Activated CD4-positive, alpha-beta T cell treated with anti-CD3 and anti-CD28 coated beads, Interleukin-2, amount 50 U/mL, for 48 hours (primary cell): ENCODE results near the gene FAM83E.
"Not testable (repeated sequence)": the region's sequence is repeated elsewhere in the genome, so short reads cannot be mapped to it uniquely, and the experiment has no call there.

Experiments
- DNase-seq, 2 experiments: peaks; one replicate each; pipeline ENCODE4 v3.0.0-alpha.2; 2020

FAM83E gene

GRCh38 chr19:48614436-48615230 lies at the start of gene FAM83E:
TSS of gene FAM83E (minus strand) at chr19:48615076. CDS start at chr19:48613372, 1,704 bp downstream.
- DNase-seq: peak in 1 of 2 experiments; percentile 42

DNA sequence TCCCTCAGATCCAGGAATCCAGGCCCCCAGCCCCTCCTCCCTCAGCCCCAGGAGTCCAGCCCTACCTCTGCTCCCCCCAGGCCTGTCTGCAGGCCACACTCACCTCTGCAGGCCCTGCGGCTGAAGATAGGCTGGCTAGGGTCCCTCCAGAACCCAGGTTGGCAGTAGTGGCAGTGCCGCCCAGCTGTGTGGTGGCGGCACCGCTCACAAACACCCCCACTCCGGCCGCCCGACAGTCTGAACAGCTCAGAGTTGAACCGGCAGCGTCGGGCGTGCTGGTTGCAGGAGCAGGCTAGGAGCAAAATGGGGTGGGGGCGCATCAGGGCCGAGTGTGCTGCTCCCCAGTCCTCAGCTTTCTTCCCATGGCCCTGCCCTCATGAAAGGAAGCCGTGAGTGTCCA lies 49.6 kb upstream of the FAM83E start:
- DNase-seq: no peak

DNA sequence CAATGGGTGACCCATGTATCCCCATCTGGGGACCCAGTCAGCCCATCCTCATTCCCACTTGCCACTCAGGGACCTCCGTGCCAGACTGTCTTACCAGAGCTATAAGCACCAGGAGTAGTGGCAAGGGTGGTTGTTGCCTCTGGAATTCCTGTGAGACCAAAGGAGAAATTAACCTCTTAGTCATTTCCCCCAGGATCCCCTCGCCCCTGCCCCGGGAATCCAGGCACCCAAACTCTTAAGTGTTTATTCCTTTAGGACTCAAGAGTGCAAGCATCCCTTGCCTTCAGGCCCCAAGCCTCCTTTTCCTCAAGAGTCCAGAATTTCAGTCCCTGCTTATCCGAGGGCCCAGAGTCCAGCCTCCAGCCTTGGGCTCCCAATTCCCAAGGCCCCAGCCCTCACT lies 48.8 kb upstream of the FAM83E start:
- DNase-seq: no peak

DNA sequence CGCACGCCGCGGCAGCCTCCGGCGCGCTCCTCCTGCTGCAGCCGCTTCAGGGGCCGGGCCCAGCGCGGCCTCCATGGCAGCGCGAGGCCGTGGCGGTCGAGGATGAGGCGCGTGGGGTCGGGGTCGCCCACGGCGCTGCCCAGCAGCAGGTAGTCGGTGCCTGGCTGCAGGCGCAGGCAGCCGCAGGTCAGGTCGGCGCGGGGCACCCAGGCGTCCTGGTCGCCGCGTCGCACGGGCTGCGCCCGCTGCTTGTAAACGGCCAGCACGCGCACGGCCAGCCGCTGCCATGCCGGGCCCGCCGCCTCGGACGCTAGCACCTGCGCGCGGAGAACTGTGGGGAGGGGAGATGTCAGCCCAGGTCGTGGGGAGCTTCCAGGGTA lies 46.8 kb upstream of the FAM83E start:
- DNase-seq: no peak

GRCh38 chr19:48660852-48661710 lies 46.2 kb upstream of the FAM83E start:
- DNase-seq: peak; percentile 89 to 91

GRCh38 chr19:48659768-48660167 lies 44.9 kb upstream of the FAM83E start:
- no peak for DNase-seq

- DNase-seq: no peak
Measured at GRCh38 chr19:48658483-48658882, 43.6 kb upstream of the FAM83E start.

- DNase-seq: not testable (repeated sequence)
Measured at GRCh38 chr19:48657828-48658227, 43.0 kb upstream of the FAM83E start.

DNA sequence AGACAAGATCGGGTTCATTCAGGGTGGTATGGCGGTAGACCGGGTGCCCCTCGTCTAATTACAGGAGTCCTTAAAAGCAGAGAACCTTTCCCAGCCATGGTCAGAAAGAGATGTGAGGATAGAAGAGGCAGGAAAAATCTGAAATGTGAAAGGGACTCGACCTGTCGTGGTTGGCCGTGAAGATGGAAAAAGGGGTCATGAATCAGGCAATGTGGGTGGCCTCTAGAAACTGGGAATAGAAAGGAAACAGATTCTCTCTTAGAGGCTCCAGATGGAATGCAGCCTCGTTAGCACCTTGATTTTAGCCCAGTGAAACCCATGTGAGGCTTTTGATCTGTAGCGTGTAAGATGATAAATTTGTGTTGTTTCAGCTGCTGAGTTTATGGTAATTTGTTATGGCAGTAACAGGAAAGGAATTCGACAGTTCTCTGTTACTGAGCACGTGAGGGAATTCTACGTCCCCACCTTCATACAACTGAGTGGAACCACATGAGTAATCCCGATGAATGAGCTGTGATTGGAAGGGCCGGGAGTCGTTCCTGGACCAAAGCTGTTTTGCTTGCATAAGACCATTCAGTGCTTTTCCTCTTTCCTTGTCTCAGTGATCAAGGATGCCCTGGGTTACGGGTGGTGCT lies 42.1 kb upstream of the FAM83E start:
- no peak for DNase-seq

- DNase-seq: no peak
Measured at GRCh38 chr19:48654299-48655059, 39.6 kb upstream of the FAM83E start.

DNA sequence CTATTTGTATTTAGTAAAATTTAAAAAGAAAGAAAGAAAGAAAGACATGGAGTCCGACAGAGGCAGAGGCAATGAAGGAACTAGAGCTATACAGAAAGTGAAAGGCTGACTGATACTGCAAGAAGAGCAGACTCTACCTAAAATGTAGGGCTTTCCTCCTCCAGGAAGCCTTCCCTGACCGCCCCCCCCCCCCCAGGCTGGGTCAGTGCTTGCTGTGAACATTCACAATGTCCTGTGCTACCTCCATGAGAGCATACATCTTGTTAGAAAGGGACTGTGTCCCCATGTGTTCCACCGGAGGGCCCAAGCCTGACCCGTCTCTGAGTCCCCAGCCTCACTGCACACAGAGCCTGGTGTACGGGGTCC lies 36.8 kb upstream of the FAM83E start:
- no peak for DNase-seq

- DNase-seq: no peak
Measured at GRCh38 chr19:48650974-48651682, 36.3 kb upstream of the FAM83E start.

DNA sequence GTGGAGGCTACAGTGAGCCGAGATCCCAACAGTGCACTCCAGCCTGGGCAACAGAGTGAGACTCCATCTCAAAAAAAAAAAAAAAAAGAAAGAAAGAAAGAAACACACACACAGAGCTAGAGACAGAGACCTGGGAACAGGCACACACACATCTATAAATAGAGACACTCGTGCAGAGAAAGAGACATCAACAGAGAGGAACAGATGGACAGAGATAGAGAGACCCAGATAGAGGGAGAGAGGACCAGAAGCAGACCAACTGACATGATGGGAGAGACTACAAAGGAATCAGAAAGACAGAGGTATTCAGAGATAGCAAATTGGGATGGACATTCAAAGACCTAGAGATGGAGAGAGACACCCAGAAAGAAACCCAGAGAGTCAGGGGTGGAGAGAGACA lies 33.3 kb upstream of the FAM83E start:
- DNase-seq: no peak

GRCh38 chr19:48646722-48647216 lies 31.9 kb upstream of the FAM83E start:
- no peak for DNase-seq

GRCh38 chr19:48646001-48646721 lies 31.3 kb upstream of the FAM83E start, which contains the start of gene CA11:
TSS of gene CA11 (minus strand) at chr19:48646187. CDS start at chr19:48645632, 555 bp downstream.
- DNase-seq: peak; percentile 92 to 95

DNA sequence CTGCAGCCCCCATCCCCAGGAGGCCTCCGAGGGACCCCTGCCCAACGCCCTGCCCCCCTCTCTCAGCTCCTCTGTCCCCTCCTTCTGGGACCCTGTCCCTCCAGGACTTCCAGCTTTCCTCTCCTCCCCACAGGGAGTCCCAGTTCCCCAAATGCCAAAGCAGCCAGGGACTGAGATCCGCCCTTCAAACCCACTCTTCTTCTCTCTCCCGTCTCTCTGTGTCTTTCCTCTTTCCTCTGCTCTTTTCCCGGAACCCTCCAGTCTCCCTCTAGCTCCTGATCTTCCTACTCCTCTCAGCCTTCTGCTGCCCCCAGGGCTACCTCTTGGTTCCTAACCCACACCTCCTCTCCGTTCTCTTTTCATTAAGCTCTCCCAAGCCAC lies 30.7 kb upstream of the FAM83E start:
- DNase-seq: no peak

DNA sequence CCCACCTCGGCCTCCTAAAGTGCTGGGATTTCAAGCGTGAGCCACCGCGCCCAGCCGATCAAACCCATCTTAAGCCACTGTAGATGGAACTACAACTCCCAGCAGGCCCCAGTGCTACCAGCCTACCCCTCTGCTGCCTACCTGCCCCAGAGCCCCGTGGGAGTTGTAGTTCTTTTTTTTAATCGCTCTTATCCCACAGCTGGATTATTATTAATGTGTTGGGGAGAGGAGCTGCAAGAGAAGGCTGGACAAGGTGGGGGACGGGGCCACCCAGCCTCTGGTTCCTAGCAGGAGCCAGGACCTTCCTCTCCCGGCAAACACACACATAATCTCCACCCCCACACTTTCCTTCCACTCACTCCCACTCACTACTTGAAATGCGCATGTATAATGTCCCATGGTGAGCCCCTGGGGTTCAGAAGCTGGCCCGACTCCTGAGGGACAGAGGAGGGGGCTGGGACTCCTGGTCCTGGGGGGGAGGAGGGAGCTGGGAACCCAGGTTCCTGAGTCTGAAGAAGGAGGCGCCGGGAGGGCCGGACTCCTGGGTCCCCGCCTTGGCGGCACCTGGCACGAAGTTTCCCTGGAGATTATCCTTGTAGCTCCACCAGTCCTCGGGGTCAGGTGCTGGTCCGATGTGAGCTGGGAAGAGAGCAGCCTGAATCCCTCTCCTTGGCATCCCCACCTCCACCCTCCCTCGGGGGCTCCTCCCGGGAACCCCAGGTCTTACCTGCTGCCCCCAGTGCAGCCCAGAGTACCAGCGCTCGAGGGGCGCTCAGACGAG lies 30.2 kb upstream of the FAM83E start:
- DNase-seq: peak; percentile 72 to 80

DNA sequence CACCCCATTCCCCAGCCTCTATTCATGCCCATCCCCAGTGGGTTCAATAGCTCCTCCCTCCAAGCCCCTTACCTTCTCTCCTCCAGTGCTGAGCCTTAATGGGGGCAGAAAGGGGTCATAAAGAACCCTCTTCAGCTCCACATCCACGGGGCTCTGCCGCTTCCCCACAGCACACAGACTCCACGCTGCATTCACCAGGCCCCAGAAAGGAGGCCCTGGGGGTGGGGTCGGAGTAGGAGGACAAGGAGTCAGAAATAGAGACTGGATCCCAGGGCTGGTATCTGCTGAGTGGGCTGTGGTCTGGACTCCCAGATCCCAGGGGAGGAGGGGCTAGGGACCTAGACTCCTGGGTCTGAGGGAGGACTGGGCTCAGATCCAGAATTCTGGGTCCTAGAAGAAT lies 29.5 kb upstream of the FAM83E start:
- no peak for DNase-seq

GRCh38 chr19:48642862-48643261 lies 28.0 kb upstream of the FAM83E start:
- no peak for DNase-seq

- no peak for DNase-seq
Measured at GRCh38 chr19:48641850-48642249, 27.0 kb upstream of the FAM83E start.
